GM12873 (cell line): Measurements from ENCODE around the gene NDST1.

Experiments used
- TF ChIP-seq, protein P1 (sequence below): IDR thresholded peaks from 2 replicates; pipeline ENCODE4 v1.5.1; 2012; ENCODE audit warnings: low read depth, mild to moderate bottlenecking, moderate library complexity, low read length, control low read depth; ENCODE audit not compliant: insufficient read depth; ENCODE audit errors: missing control alignments

Gene NDST1

DNA sequence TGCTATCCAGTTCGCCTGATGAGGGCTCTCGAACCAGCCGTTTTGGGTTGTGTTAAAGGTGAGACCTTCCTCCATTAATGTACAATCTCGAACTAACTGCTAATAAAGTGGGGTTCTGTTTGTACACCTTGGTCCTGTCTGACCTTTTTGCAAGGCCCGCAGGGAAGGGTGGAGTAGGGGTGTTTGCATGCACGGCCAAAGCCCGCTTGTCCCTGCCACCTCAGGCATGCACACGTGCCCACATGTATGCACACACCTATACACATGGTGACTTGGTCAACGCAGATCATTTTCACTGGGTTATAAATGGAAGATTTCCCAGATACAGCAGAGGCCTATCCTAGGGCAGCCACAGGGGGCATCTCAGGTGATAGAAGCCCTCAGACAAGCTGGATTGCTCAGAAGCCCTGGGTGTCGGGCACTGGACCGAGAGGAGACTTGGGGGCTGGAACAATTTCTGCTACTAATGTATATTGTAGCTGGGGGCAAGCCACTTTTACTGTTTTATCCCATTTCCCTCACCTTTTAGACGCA, 50.2 kb downstream of the NDST1 start:
- TF ChIP-seq, protein P1, sequence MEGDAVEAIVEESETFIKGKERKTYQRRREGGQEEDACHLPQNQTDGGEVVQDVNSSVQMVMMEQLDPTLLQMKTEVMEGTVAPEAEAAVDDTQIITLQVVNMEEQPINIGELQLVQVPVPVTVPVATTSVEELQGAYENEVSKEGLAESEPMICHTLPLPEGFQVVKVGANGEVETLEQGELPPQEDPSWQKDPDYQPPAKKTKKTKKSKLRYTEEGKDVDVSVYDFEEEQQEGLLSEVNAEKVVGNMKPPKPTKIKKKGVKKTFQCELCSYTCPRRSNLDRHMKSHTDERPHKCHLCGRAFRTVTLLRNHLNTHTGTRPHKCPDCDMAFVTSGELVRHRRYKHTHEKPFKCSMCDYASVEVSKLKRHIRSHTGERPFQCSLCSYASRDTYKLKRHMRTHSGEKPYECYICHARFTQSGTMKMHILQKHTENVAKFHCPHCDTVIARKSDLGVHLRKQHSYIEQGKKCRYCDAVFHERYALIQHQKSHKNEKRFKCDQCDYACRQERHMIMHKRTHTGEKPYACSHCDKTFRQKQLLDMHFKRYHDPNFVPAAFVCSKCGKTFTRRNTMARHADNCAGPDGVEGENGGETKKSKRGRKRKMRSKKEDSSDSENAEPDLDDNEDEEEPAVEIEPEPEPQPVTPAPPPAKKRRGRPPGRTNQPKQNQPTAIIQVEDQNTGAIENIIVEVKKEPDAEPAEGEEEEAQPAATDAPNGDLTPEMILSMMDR = peak; percentile 12

DNA sequence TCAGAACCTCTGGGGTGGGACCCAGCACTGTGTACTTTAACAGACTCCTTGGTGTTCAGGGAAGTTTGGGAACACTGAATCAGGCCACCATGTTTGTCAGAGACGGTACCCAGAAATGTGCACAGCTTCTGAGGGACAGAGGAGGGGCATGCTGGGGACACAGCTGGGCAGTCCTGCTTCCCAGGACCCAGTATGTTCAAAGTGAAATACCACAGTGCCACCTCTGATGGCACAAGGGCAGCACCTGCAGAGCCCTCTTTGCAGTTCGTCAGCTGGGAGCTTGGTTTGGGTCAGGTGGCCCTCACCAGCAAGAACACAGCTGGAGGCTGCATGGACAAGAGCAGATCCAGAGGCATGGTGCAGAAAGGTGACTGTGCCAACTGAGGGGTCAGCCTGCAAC, 51.2 kb downstream of the NDST1 start:
- TF ChIP-seq, protein P1 = no peak

- TF ChIP-seq, protein P1 = no peak
Measured at GRCh38 chr5:150559701-150560100, 51.8 kb downstream of the NDST1 start.

- TF ChIP-seq, protein P1 = peak; percentile 74
Measured at GRCh38 chr5:150560401-150561191, 52.7 kb downstream of the NDST1 start.

- TF ChIP-seq, protein P1 = no peak
Measured at GRCh38 chr5:150561192-150561512, 53.2 kb downstream of the NDST1 start.

DNA sequence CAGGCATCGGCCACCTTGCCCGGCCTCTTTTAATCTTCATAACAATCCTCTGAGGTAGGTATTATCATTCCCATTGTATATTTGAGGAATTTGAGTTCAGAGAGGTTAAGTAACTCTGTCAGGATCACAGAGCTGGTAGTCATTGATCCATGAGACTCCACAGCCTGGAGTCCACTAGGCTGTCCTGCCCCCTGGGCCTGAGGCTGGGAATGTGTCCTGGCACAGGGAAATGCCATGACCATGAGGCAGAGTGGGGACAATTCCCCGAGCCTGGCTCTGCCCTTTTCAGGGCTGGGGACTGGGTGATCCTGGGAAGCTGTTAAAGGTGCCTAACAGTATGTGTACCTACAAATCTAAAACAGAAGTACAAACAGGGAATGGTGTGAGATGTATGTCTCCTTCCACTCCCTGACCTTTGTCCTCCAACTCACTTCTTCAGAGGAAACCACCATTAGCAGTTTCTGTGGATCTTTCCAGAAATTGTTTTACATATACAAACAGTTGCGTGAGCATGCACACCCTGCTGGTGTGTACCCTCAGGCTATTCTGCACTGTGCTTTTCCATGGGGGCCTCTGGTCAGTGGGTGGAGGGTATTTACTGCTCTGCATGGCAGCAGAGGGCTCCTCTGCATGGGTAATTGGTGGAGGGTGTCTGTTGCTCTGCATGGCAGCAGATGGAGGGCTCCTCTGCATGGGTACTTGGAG, 53.8 kb downstream of the NDST1 start:
- TF ChIP-seq, protein P1 = no peak

DNA sequence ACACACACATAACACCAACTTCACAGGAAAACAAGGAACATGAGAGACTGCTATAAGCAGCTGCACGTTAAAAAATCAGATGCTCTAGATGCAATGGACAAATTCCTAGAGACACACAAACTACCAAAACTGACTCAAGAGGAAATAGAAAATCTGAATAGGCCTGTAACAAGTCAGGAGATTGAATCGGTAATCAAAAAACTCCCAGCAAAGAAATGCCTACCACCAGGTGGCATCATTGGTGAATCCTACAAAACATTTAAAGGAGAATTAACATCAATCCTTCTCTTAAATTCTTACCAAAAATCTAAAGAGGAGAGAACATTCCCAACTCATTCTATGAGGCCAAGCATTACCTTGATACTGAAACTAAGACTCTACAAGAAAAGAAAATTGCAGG, 54.9 kb downstream of the NDST1 start:
- TF ChIP-seq, protein P1 = peak; percentile 57
